DND-41 (cell line): Measurements from ENCODE around the gene P3H3.

Source experiments
- ATAC-seq: fragments of 200-7000 bp; cut with Tn5 transposase; 3 replicates; pipeline ENCODE4 v1.9.1; 2021; ENCODE audit warnings: low read depth; ENCODE audit not compliant: insufficient read depth
- DNase-seq: peaks from one replicate; pipeline ENCODE4 v3.0.0-alpha.2; 2020
- H2AFZ ChIP-seq: 2 replicates; pipeline ENCODE4 v1.6.0; 2012; ENCODE audit warnings: low read depth, low read length
- H3K27ac ChIP-seq: 2 replicates; pipeline ENCODE4 v1.5.1; 2012; ENCODE audit warnings: low read length, inconsistent platforms
- H3K27me3 ChIP-seq: fragments of 200-600 bp; sonication (generic); 2 replicates; pipeline ENCODE4 v1.6.0; 2012; ENCODE audit warnings: low read length, mild to moderate bottlenecking, inconsistent platforms; ENCODE audit not compliant: insufficient read depth, poor library complexity
- H3K36me3 ChIP-seq: 2 replicates; pipeline ENCODE4 v1.5.1; 2012; ENCODE audit warnings: low read length, inconsistent platforms; ENCODE audit not compliant: insufficient read depth
- H3K4me1 ChIP-seq: 2 replicates; pipeline ENCODE4 v1.5.1; 2012; ENCODE audit warnings: mild to moderate bottlenecking, low read length; ENCODE audit not compliant: insufficient read depth
- H3K4me2 ChIP-seq: 2 replicates; pipeline ENCODE4 v1.6.0; 2012; ENCODE audit warnings: mild to moderate bottlenecking, moderate library complexity, low read length, inconsistent platforms; ENCODE audit not compliant: insufficient read depth
- H3K4me3 ChIP-seq, 2 experiments: fragments of 200-600 bp in 1 of 2; shearing (Covaris generic) in 1 of 2; 2 replicates each; pipeline ENCODE4 v1.5.1; 2012 to 2016; ENCODE audit warnings: inconsistent platforms in 2 of 2, low read length in 2 of 2, mild to moderate bottlenecking in 2 of 2, low read depth in 1 of 2, moderate library complexity in 1 of 2
- H3K79me2 ChIP-seq: 2 replicates; pipeline ENCODE4 v1.6.0; 2012; ENCODE audit warnings: low read length, inconsistent platforms; ENCODE audit not compliant: insufficient read depth
- H3K9ac ChIP-seq: 2 replicates; pipeline ENCODE4 v1.6.0; 2012; ENCODE audit warnings: low read depth, mild to moderate bottlenecking, inconsistent platforms, low read length, moderate library complexity
- H3K9me3 ChIP-seq: 2 replicates; pipeline ENCODE4 v1.5.1; 2012; ENCODE audit warnings: low read length, moderate library complexity, mild to moderate bottlenecking, inconsistent platforms; ENCODE audit not compliant: insufficient read depth, severe bottlenecking
- H4K20me1 ChIP-seq: 2 replicates; pipeline ENCODE4 v1.6.0; 2012; ENCODE audit warnings: low read length; ENCODE audit not compliant: insufficient read depth
- CTCF ChIP-seq: IDR thresholded peaks from 2 replicates; pipeline ENCODE4 v1.5.1; 2012; ENCODE audit warnings: borderline replicate concordance, low read length, moderate library complexity, mild to moderate bottlenecking; ENCODE audit not compliant: poor library complexity, severe bottlenecking; ENCODE audit errors: extremely low read depth
- EZH2 ChIP-seq: IDR thresholded peaks from 3 replicates; pipeline ENCODE4 v1.6.1; 2012; ENCODE audit warnings: borderline replicate concordance, low read depth, mild to moderate bottlenecking, moderate library complexity, low read length, inconsistent platforms; ENCODE audit not compliant: severe bottlenecking

Gene P3H3

GRCh38 chr12:6825398-6826124 is 2.6 kb upstream of the P3H3 start:
- Histone ChIP-seq H4K20me1 (peaks cover 17% of the 10 kb centered on the region), H3K79me2 (no peaks in the 10 kb centered on the region), H2AFZ (no peak overlapping the region), H3K27me3 (peaks cover 87% of the 10 kb centered on the region), H3K36me3 (no peaks in the 10 kb centered on the region), H3K27ac (no peak overlapping the region), H3K9ac (no peak overlapping the region), H3K9me3 (no peaks in the 10 kb centered on the region), H3K4me2 (no peak overlapping the region), H3K4me1 (peaks cover 31% of the 10 kb centered on the region), H3K4me3 (no peak overlapping the region)
- TF ChIP-seq CTCF = peak; percentile 92
- no peak for TF ChIP-seq EZH2
- DNase-seq (peak; percentile 70), ATAC-seq (peak; percentile 70)

- no peaks in the 10 kb centered on the region for H3K79me2 ChIP-seq
- H3K4me3 ChIP-seq = no peak overlapping the region
- no peak overlapping the region for H3K9ac ChIP-seq
- H2AFZ ChIP-seq = no peak overlapping the region
- no peaks in the 10 kb centered on the region for H3K36me3 ChIP-seq
- H3K27ac ChIP-seq = no peak overlapping the region
- H3K4me1 ChIP-seq = peaks cover 25% of the 10 kb centered on the region
- H4K20me1 ChIP-seq = peaks cover 17% of the 10 kb centered on the region
- H3K27me3 ChIP-seq = peaks cover 89% of the 10 kb centered on the region
- TF ChIP-seq EZH2 (no peak), CTCF (no peak)
- DNase-seq (no peak), ATAC-seq (no peak)
- H3K9me3 ChIP-seq = no peaks in the 10 kb centered on the region
- no peak overlapping the region for H3K4me2 ChIP-seq
These were observed 2.0 kb upstream of the P3H3 start for GRCh38 chr12:6826125-6826733.

- no peak overlapping the region for H3K9ac ChIP-seq
- peak overlapping the region; percentile 5; the same call in 1 of the 2 replicates for H3K4me2 ChIP-seq
- no peak overlapping the region for H2AFZ ChIP-seq
- ATAC-seq (no peak), DNase-seq (no peak)
- peaks cover 92% of the 10 kb centered on the region for H3K27me3 ChIP-seq
- TF ChIP-seq CTCF (no peak), EZH2 (no peak)
- no peaks in the 10 kb centered on the region for H3K79me2 ChIP-seq
- no peak overlapping the region for H3K4me3 ChIP-seq
- peaks cover 17% of the 10 kb centered on the region for H4K20me1 ChIP-seq
- no peak overlapping the region for H3K27ac ChIP-seq
- peaks cover 19% of the 10 kb centered on the region for H3K4me1 ChIP-seq
- no peaks in the 10 kb centered on the region for H3K9me3 ChIP-seq
- H3K36me3 ChIP-seq = no peaks in the 10 kb centered on the region
These were observed 1.3 kb upstream of the P3H3 start for GRCh38 chr12:6826734-6827436.
